Spleen (tissue), 11 donors: Measurements from ENCODE around the gene RANBP1. TPM values are rescaled to one million over a fixed set of nuclear protein-coding genes. Genes with fewer than 3 reads are reported as not detected.

Source experiments
- DNase-seq: peaks from one replicate; pipeline ENCODE4 v3.0.0-alpha.2; 2020
- H3K27ac ChIP-seq, 8 donors: fragments of 200-600 bp; sonication (generic) in 7 of 8; 1 replicate in 4 of 8; 2 replicates in 4 of 8; pipeline versions ENCODE4 v1.5.0 to v1.8.0; 2016 to 2021; ENCODE audit warnings: inconsistent platforms in 4 of 8, mild to moderate bottlenecking in 4 of 8, moderate library complexity in 1 of 8
- H3K27me3 ChIP-seq, 7 donors: fragments of 200-600 bp; sonication (generic) in 6 of 7; replicated peaks in 1 of 7; 1 replicate in 4 of 7; 2 replicates in 3 of 7; pipeline versions ENCODE4 v1.5.0 to v1.8.0; 2016 to 2021; ENCODE audit warnings: inconsistent platforms in 3 of 7, mild to moderate bottlenecking in 1 of 7
- H3K36me3 ChIP-seq, 6 donors: fragments of 200-600 bp; sonication (generic) in 5 of 6; 1 replicate in 4 of 6; 2 replicates in 2 of 6; pipeline versions ENCODE4 v1.5.0 to v1.8.0; 2016 to 2021; ENCODE audit warnings: inconsistent platforms in 2 of 6
- H3K4me1 ChIP-seq, 6 donors: fragments of 200-600 bp; sonication (generic) in 5 of 6; 1 replicate in 3 of 6; 2 replicates in 3 of 6; pipeline versions ENCODE4 v1.5.0 to v1.8.0; 2016 to 2021; ENCODE audit warnings: inconsistent platforms in 3 of 6
- H3K4me3 ChIP-seq, 8 donors: fragments of 200-600 bp; sonication (generic) in 7 of 8; 1 replicate in 4 of 8; 2 replicates in 4 of 8; pipeline versions ENCODE4 v1.5.0 to v1.8.0; 2016 to 2021; ENCODE audit warnings: inconsistent platforms in 4 of 8, mild to moderate bottlenecking in 4 of 8, moderate library complexity in 2 of 8
- H3K9me3 ChIP-seq, 8 donors: fragments of 200-600 bp; sonication (generic) in 7 of 8; 1 replicate in 4 of 8; 2 replicates in 4 of 8; pipeline versions ENCODE4 v1.5.0 to v1.8.0; 2016 to 2021; ENCODE audit warnings: inconsistent platforms in 4 of 8
- POLR2A ChIP-seq, 3 donors: fragments of 450-650 bp; IDR thresholded peaks; one replicate each; pipeline ENCODE4 v1.5.1; 2017; ENCODE audit warnings: antibody characterized with exemption in 3 of 3, mild to moderate bottlenecking in 1 of 3
- POLR2AphosphoS5 ChIP-seq, 3 donors: sonication (generic); formaldehyde crosslinking; IDR thresholded peaks; one replicate each; pipeline ENCODE4 v1.5.1; 2017; ENCODE audit warnings: antibody characterized with exemption in 3 of 3
- WGBS, 5 donors: extraction: QIAGEN DNeasy Blood & Tissue Kit in 3 of 5; methylation state at CpG; one replicate each; pipeline versions ENCODE4 v1.1.5 to v1.1.7; 2013 to 2018; 5-methylcytosine and 5-hydroxymethylcytosine counted together
- intact Hi-C: fragments of 100-400 bp; cut with DNase I; formaldehyde crosslinking; loops from one replicate; pipeline ENCODE4 v1.15.0; 2023; ENCODE audit warnings: low total_unique reads
- polyA plus RNA-seq, 3 donors: library from polyadenylated mRNA; stranded (reverse); fragments of 200-250 nt; gene quantifications; one replicate each; pipeline ENCODE4 v1.2.1, GENCODE V29; 2013
- total RNA-seq, 7 donors: library from RNA; depleted of rRNA in 3 of 7; stranded (reverse); fragments of >200 nt in 3 of 7; fragmentation: NEBNext Ultra II Directional in 4 of 7; extraction: Animal tissue kit (Norgen Biotek cat#: 25700) in 4 of 7; gene quantifications; one replicate each; pipeline versions ENCODE4 v1.1.0 to v1.2.1, GENCODE V29; 2016 to 2021
- TF ChIP-seq, protein P1 (sequence below), 11 experiments: fragments of 200-600 bp in 7 of 11; fragments of 450-650 bp in 4 of 11; sonication (generic) in 4 of 11; IDR thresholded peaks in 8 of 11; conservative IDR thresholded peaks in 3 of 11; 1 replicate in 7 of 11; 2 replicates in 4 of 11; pipeline versions ENCODE4 v1.4.0 to v1.8.0; 2016 to 2021; ENCODE audit warnings: antibody characterized with exemption in 11 of 11, inconsistent platforms in 4 of 11, mild to moderate bottlenecking in 1 of 11
- donor health status: healthy with polysubstance abuse.
- donor health status: DM: no; HTN: no; CAD: no; lungs with moderate emphysema.
- donor health status: DM: no; HTN: no; CAD: no.
- donor health status: Bipolar disorder and iron deficiency.
- donor health status: healthy.
- donor health status: DM: no; HTN: no; CAD: no.
- donor health status: DM: yes; HTN: yes; CAD: no.

The RANBP1 gene
- total and polyA plus RNA-seq, 10 donors = 52.6 to 111 (median 94.6) TPM

DNA sequence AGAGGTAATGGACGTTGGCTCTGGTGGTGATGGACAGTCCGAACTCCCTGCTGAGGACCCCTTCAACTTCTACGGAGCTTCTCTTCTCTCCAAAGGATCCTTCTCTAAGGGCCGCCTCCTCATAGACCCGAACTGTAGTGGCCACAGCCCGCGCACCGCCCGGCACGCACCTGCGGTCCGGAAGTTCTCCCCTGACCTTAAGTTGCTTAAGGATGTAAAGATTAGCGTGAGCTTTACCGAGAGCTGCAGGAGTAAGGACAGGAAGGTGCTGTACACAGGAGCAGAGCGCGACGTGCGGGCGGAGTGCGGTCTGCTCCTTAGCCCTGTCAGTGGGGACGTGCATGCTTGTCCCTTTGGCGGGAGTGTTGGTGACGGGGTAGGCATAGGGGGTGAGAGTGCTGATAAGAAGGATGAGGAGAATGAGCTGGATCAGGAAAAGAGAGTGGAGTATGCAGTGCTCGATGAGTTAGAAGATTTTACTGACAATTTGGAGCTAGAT is 29.8 kb upstream of the RANBP1 start:
- peak in 1 of 3 donors; percentile 44 for TF ChIP-seq POLR2AphosphoS5 (IDR thresholded peaks at IDR 0.05)
- TF ChIP-seq, protein P1, sequence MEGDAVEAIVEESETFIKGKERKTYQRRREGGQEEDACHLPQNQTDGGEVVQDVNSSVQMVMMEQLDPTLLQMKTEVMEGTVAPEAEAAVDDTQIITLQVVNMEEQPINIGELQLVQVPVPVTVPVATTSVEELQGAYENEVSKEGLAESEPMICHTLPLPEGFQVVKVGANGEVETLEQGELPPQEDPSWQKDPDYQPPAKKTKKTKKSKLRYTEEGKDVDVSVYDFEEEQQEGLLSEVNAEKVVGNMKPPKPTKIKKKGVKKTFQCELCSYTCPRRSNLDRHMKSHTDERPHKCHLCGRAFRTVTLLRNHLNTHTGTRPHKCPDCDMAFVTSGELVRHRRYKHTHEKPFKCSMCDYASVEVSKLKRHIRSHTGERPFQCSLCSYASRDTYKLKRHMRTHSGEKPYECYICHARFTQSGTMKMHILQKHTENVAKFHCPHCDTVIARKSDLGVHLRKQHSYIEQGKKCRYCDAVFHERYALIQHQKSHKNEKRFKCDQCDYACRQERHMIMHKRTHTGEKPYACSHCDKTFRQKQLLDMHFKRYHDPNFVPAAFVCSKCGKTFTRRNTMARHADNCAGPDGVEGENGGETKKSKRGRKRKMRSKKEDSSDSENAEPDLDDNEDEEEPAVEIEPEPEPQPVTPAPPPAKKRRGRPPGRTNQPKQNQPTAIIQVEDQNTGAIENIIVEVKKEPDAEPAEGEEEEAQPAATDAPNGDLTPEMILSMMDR (IDR thresholded peaks at IDR 0.05 in 8 of 11, conservative IDR thresholded peaks at IDR 0.05 in 3 of 11) = no peak
- peak; percentile 33 for DNase-seq
- Histone ChIP-seq H3K9me3 (no peaks in the 10 kb centered on the region), H3K4me3 (no peak overlapping the region), H3K36me3 (peaks cover 5 to 61% (median 54%) of the 10 kb centered on the region in 6 donors), H3K27me3 (no peaks in the 10 kb centered on the region), H3K27ac (no peak overlapping the region), H3K4me1 (peaks cover 14 to 75% (median 49%) of the 10 kb centered on the region in 6 donors)
- WGBS, 5 donors = 92 to 95% (median 93%) methylated on average over 21 to 24 of the region's 24 CpGs
- intact Hi-C loops = no loop called here

DNA sequence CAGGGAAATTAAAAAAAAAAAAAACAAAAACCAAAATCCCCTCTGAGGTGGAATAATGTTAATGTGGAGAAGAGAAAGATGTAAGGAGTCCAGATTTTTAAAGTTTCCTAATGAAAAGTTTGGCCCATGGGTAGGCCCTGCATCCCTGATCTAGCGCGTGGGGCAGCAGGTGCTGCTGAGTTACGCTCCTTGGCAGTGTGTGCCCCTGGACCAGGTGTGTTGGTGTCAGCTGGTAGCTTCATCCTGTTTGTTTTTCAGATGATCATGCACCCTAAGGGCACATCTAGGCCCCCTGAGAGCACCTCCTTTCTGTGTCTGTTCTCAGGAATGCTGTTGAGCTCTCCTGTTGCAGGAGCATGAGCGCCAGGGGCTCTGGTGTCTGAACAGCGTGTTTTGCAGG is 29.1 kb upstream of the RANBP1 start:
- 91 to 98% (median 96%) methylated on average over 5 of the region's 5 CpGs for WGBS, 5 donors
- H3K9me3 ChIP-seq = no peaks in the 10 kb centered on the region
- TF ChIP-seq, protein P1 (IDR thresholded peaks at IDR 0.05 in 8 of 11, conservative IDR thresholded peaks at IDR 0.05 in 3 of 11) = no peak
- TF ChIP-seq POLR2A (IDR thresholded peaks at IDR 0.05) (no peak), POLR2AphosphoS5 (IDR thresholded peaks at IDR 0.05) (no peak)
- peaks cover 5 to 67% (median 60%) of the 10 kb centered on the region in 6 donors for H3K36me3 ChIP-seq
- DNase-seq = no peak
- H3K4me3 ChIP-seq = no peak overlapping the region
- H3K4me1 ChIP-seq = peaks cover 8 to 75% (median 49%) of the 10 kb centered on the region in 6 donors
- H3K27ac ChIP-seq = peak overlapping the region in 1 of 8 donors; percentile 56
- intact Hi-C loops = no loop called here
- H3K27me3 ChIP-seq = no peaks in the 10 kb centered on the region

DNA sequence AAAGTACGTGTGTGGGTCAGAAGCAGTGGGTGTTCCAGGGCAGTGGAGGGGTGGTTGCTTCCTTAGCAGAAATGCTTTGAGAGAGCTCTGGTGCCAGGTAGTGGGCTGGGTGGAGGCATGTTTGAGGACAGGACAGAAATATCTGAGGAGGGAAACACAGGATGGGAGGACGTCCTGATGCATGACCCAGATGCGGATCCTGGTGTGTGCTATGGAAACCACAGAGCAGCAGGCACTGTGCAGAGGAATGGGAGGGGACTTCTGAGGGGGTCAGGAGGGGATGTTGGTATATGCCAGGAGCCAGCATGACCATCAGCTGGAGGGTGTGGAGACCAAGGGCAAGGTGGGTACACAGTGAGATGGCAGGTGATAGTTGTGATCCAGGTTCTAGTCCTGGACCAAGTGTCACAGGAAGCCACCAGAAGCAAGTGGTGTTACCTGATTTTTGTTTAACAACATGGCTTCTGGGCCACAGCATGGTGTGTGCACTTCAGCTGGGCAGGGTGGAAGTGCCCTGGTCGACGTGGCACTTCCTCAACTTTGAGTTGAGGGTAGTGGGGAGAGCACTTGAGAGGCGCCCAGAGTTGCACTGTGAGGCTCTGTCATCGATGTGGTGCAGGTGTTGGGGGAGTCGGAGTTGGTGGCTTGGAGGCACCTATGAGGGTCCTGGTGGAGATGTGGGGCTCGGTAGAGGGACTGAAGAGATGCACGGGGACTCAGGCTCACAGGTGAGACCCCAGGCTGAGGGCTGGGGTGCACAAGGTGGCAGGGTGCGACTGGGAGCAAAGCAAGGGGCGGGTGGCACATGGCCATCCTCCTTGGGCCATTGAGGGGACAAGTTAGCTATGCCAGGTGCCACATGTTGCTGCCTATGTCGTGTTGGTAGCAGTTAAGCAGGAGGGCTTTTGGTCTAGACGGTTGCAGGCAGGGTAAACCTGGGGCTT is 28.3 kb upstream of the RANBP1 start:
- Histone ChIP-seq H3K9me3 (no peaks in the 10 kb centered on the region), H3K4me3 (no peak overlapping the region), H3K27me3 (no peaks in the 10 kb centered on the region), H3K36me3 (peaks cover 5 to 76% (median 68%) of the 10 kb centered on the region in 6 donors), H3K27ac (peak overlapping the region in 1 of 8 donors; percentile 56), H3K4me1 (peaks cover 4 to 75% (median 48%) of the 10 kb centered on the region in 6 donors)
- 83 to 89% (median 86%) methylated on average over 14 of the region's 14 CpGs for WGBS, 5 donors
- DNase-seq = peak; percentile 54
- TF ChIP-seq POLR2A (IDR thresholded peaks at IDR 0.05) (no peak), POLR2AphosphoS5 (IDR thresholded peaks at IDR 0.05) (no peak)
- TF ChIP-seq, protein P1 (IDR thresholded peaks at IDR 0.05 in 8 of 11, conservative IDR thresholded peaks at IDR 0.05 in 3 of 11) = no peak
- intact Hi-C loops = no loop called here

DNA sequence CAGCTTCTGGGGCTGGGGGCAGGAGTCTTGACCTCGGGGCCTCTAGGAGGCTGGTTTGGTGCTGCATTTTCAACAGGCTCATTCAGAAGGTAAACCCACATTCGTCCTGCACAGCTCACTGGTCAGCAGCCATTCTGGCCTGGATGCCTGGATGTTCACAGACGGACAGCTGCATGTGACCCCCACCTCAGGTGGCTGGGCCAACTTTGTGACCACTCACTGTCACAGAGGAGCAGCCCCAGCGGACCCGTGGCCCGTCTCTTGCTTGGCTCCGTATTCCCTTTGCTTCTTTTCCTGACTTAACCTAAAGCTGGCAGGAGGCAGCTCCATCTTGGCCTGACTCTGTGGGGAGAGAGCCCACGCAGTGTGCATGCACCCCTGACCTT is 27.6 kb upstream of the RANBP1 start:
- Histone ChIP-seq H3K27ac (peak overlapping the region in 1 of 8 donors; percentile 56), H3K27me3 (no peaks in the 10 kb centered on the region), H3K36me3 (peaks cover 5 to 82% (median 75%) of the 10 kb centered on the region in 6 donors), H3K9me3 (no peaks in the 10 kb centered on the region), H3K4me3 (no peak overlapping the region), H3K4me1 (peaks cover 4 to 75% (median 42%) of the 10 kb centered on the region in 6 donors)
- intact Hi-C loops = no loop called here
- TF ChIP-seq POLR2A (IDR thresholded peaks at IDR 0.05) (no peak), POLR2AphosphoS5 (IDR thresholded peaks at IDR 0.05) (no peak)
- TF ChIP-seq, protein P1 (IDR thresholded peaks at IDR 0.05 in 8 of 11, conservative IDR thresholded peaks at IDR 0.05 in 3 of 11) = no peak
- 91 to 97% (median 94%) methylated on average over 8 of the region's 8 CpGs for WGBS, 5 donors
- peak; percentile 51 for DNase-seq
